Thyroid gland (tissue), 4 donors: Measurements from ENCODE around the gene OPN3.

Source experiments
- CTCF ChIP-seq, 6 experiments: fragments of 200-600 bp in 3 of 6; fragments of 450-650 bp in 3 of 6; sonication (generic) in 3 of 6; IDR thresholded peaks; one replicate each; pipeline ENCODE4 v1.5.1; 2016 to 2019; ENCODE audit warnings: antibody characterized with exemption in 6 of 6, mild to moderate bottlenecking in 2 of 6, inconsistent platforms in 1 of 6, moderate library complexity in 1 of 6
- POLR2A ChIP-seq, 2 donors: fragments of 450-650 bp; IDR thresholded peaks; one replicate each; pipeline ENCODE4 v1.6.1; 2017; ENCODE audit warnings: antibody characterized with exemption in 2 of 2, mild to moderate bottlenecking in 2 of 2, moderate library complexity in 1 of 2

- no peak for TF ChIP-seq POLR2A (IDR thresholded peaks at IDR 0.05)
- TF ChIP-seq CTCF (IDR thresholded peaks at IDR 0.05): no peak
Observed at GRCh38 chr1:241550318-241550717, 89.9 kb downstream of the OPN3 start.
